Gastrocnemius medialis (tissue), 4 donors: Measurements from ENCODE around the gene SSX2IP. TPM values are rescaled to one million over a fixed set of nuclear protein-coding genes. Genes with fewer than 3 reads are reported as not detected.
"Not testable (repeated sequence)": the region's sequence is repeated elsewhere in the genome, so short reads cannot be mapped to it uniquely, and the experiment has no call there.

ENCODE experiments used
- ATAC-seq, 2 donors: fragments of 150-250 bp; one replicate each; pipeline ENCODE4 v1.9.1; 2016
- DNase-seq, 2 donors: peaks; one replicate each; pipeline ENCODE4 v3.0.0-alpha.2; 2019
- H3K27ac ChIP-seq, 4 donors: fragments of 200-600 bp; sonication (generic); 1 replicate in 1 of 4; 2 replicates in 3 of 4; pipeline ENCODE4 v1.5.1; 2016 to 2018; ENCODE audit warnings: mild to moderate bottlenecking in 2 of 4, moderate library complexity in 1 of 4
- H3K27me3 ChIP-seq, 3 donors: fragments of 200-600 bp; sonication (generic) in 2 of 3; 1 replicate in 1 of 3; 2 replicates in 2 of 3; pipeline versions ENCODE4 v1.5.1 to v1.6.0; 2016 to 2019; ENCODE audit warnings: mild to moderate bottlenecking in 1 of 3, moderate library complexity in 1 of 3
- H3K36me3 ChIP-seq, 2 donors: fragments of 200-600 bp; sonication (generic) in 1 of 2; one replicate each; pipeline ENCODE4 v1.5.1; 2017 to 2018
- H3K4me1 ChIP-seq, 2 donors: fragments of 200-600 bp; sonication (generic) in 1 of 2; one replicate each; pipeline ENCODE4 v1.5.1; 2016 to 2017; ENCODE audit warnings: mild to moderate bottlenecking in 2 of 2
- H3K4me3 ChIP-seq, 4 donors: fragments of 200-600 bp; sonication (generic) in 3 of 4; 1 replicate in 1 of 4; 2 replicates in 3 of 4; pipeline ENCODE4 v1.5.1; 2016 to 2019; ENCODE audit warnings: mild to moderate bottlenecking in 2 of 4
- H3K9me3 ChIP-seq, 3 donors: fragments of 200-600 bp; sonication (generic) in 2 of 3; 1 replicate in 1 of 3; 2 replicates in 2 of 3; pipeline ENCODE4 v1.5.1; 2016 to 2019
- CTCF ChIP-seq, 5 experiments: fragments of 450-650 bp in 3 of 5; fragments of 200-600 bp in 2 of 5; sonication (generic) in 2 of 5; IDR thresholded peaks in 4 of 5; conservative IDR thresholded peaks in 1 of 5; 1 replicate in 4 of 5; 2 replicates in 1 of 5; pipeline ENCODE4 v1.5.1; 2016 to 2019; ENCODE audit warnings: antibody characterized with exemption in 5 of 5, mild to moderate bottlenecking in 3 of 5, moderate library complexity in 3 of 5
- POLR2A ChIP-seq, 2 donors: fragments of 450-650 bp; IDR thresholded peaks; one replicate each; pipeline ENCODE4 v1.6.1; 2017; ENCODE audit warnings: antibody characterized with exemption in 2 of 2, mild to moderate bottlenecking in 2 of 2, moderate library complexity in 2 of 2
- in situ Hi-C, 4 donors: fragments of 200-750 bp; cut with MboI; loops; one replicate each; pipeline versions ENCODE4 v1.15.0 to v1.8.0; 2017; ENCODE audit warnings: low sequenced_read_pairs in 4 of 4
- intact Hi-C: fragments of 100-400 bp; cut with DNase I; formaldehyde crosslinking; loops from one replicate; pipeline ENCODE4 v1.15.1; 2023; ENCODE audit warnings: low total_unique reads
- total RNA-seq, 4 donors: library from RNA; depleted of rRNA; stranded (reverse); fragments of >200 nt; gene quantifications; one replicate each; pipeline versions ENCODE4 v1.1.0 to v1.2.3, GENCODE V29; 2016

SSX2IP gene
- total RNA-seq, 4 donors from 2014 or later = 3.5 to 7.0 (median 4.7) TPM

GRCh38 chr1:84726593-84727499, 36.6 kb upstream of the SSX2IP start:
- DNase-seq (no peak), ATAC-seq (no peak)
- no peak overlapping the region for H3K4me3 ChIP-seq
- H3K27ac ChIP-seq = no peak overlapping the region
- no peaks in the 10 kb centered on the region for H3K27me3 ChIP-seq
- H3K9me3 ChIP-seq = no peaks in the 10 kb centered on the region
- no peaks in the 10 kb centered on the region for H3K4me1 ChIP-seq
- intact Hi-C loops (no loop called here), in situ Hi-C loops (no loop called here)
- no peak for TF ChIP-seq POLR2A (IDR thresholded peaks at IDR 0.05)
- H3K36me3 ChIP-seq = no peaks in the 10 kb centered on the region

GRCh38 chr1:84724128-84724860, 34.0 kb upstream of the SSX2IP start:
- intact Hi-C loops (no loop called here), in situ Hi-C loops (no loop called here)
- no peak overlapping the region for H3K27ac ChIP-seq
- no peaks in the 10 kb centered on the region for H3K36me3 ChIP-seq
- DNase-seq (no peak), ATAC-seq (no peak)
- H3K9me3 ChIP-seq = no peaks in the 10 kb centered on the region
- H3K4me1 ChIP-seq = peaks cover 5 to 6% of the 10 kb centered on the region in 2 donors
- no peak for TF ChIP-seq POLR2A (IDR thresholded peaks at IDR 0.05)
- TF ChIP-seq CTCF (IDR thresholded peaks at IDR 0.05 in 4 of 5, conservative IDR thresholded peaks at IDR 0.05 in 1 of 5) = no peak
- H3K4me3 ChIP-seq = no peak overlapping the region
- H3K27me3 ChIP-seq = no peaks in the 10 kb centered on the region

- intact Hi-C loops = no loop called here
- Histone ChIP-seq H3K4me3 (no peak overlapping the region), H3K36me3 (no peaks in the 10 kb centered on the region), H3K9me3 (no peaks in the 10 kb centered on the region), H3K4me1 (peaks cover 5 to 6% of the 10 kb centered on the region in 2 donors), H3K27ac (no peak overlapping the region), H3K27me3 (no peaks in the 10 kb centered on the region)
- ATAC-seq = peak in 1 of 2 donors; percentile 27
- no peak for TF ChIP-seq CTCF (IDR thresholded peaks at IDR 0.05 in 4 of 5, conservative IDR thresholded peaks at IDR 0.05 in 1 of 5)
- no peak for TF ChIP-seq POLR2A (IDR thresholded peaks at IDR 0.05)
- DNase-seq = no peak
- in situ Hi-C loops = no loop called here
Measured at GRCh38 chr1:84722794-84723193, 32.5 kb upstream of the SSX2IP start.

- not testable (repeated sequence) for ATAC-seq
Measured at GRCh38 chr1:84721872-84722271, 31.6 kb upstream of the SSX2IP start.

GRCh38 chr1:84721152-84721551, 30.9 kb upstream of the SSX2IP start:
- no peak for ATAC-seq
- Histone ChIP-seq H3K4me3 (no peak overlapping the region), H3K9me3 (no peaks in the 10 kb centered on the region), H3K4me1 (peaks cover 5 to 6% of the 10 kb centered on the region in 2 donors), H3K27me3 (no peaks in the 10 kb centered on the region), H3K27ac (no peak overlapping the region), H3K36me3 (no peaks in the 10 kb centered on the region)
- intact Hi-C loops = no loop called here
- in situ Hi-C loops = no loop called here
- no peak for DNase-seq
- TF ChIP-seq CTCF (IDR thresholded peaks at IDR 0.05 in 4 of 5, conservative IDR thresholded peaks at IDR 0.05 in 1 of 5) = no peak
- no peak for TF ChIP-seq POLR2A (IDR thresholded peaks at IDR 0.05)

More at GRCh38 chr1:84721872-84722271, 31.6 kb upstream of the SSX2IP start:
- H3K27me3 ChIP-seq, DNase-seq, intact Hi-C loops, H3K36me3 ChIP-seq, H3K4me3 ChIP-seq, H3K4me1 ChIP-seq, in situ Hi-C loops, H3K27ac ChIP-seq, H3K9me3 ChIP-seq: not testable (repeated sequence)
